Measurements from ENCODE around the gene FOLR3. TPM values are rescaled to one million over a fixed set of nuclear protein-coding genes. Genes with fewer than 3 reads are reported as not detected.

FOLR3 gene
- total RNA-seq, 2 donors from 2014 or later = not detected

- no peak overlapping the region for H3K4me3 ChIP-seq
- no peaks in the 10 kb centered on the region for H3K4me1 ChIP-seq (ENCODE audit: control insufficient read depth in 1 of 2, low read depth in 2 of 2)
- H3K27me3 ChIP-seq (replicated peaks; ENCODE audit: insufficient read depth) = no peaks in the 10 kb centered on the region
- no peak for DNase-seq (ENCODE audit: low spot score)
- TF ChIP-seq CTCF (IDR thresholded peaks at IDR 0.05) = no peak
- H3K36me3 ChIP-seq = no peaks in the 10 kb centered on the region
- no peaks in the 10 kb centered on the region for H3K9me3 ChIP-seq
- ATAC-seq (ENCODE audit: insufficient number of reproducible peaks, low FRiP score, low read depth) = no peak
- no peak overlapping the region for H3K27ac ChIP-seq
Measured at GRCh38 chr11:72123117-72123653, 12.3 kb upstream of the FOLR3 start.

GRCh38 chr11:72124046-72124445 lies 11.5 kb upstream of the FOLR3 start:
- DNase-seq (ENCODE audit: low spot score) (no peak), ATAC-seq (ENCODE audit: insufficient number of reproducible peaks, low FRiP score, low read depth) (no peak)
- H3K9me3 ChIP-seq = no peaks in the 10 kb centered on the region
- H3K27ac ChIP-seq = no peak overlapping the region
- no peaks in the 10 kb centered on the region for H3K36me3 ChIP-seq
- TF ChIP-seq CTCF (IDR thresholded peaks at IDR 0.05) = no peak
- no peak overlapping the region for H3K4me3 ChIP-seq
- H3K4me1 ChIP-seq (ENCODE audit: control insufficient read depth in 1 of 2, low read depth in 2 of 2) = no peaks in the 10 kb centered on the region
- no peaks in the 10 kb centered on the region for H3K27me3 ChIP-seq (replicated peaks; ENCODE audit: insufficient read depth)

GRCh38 chr11:72125956-72126355 lies 9.6 kb upstream of the FOLR3 start:
- DNase-seq (ENCODE audit: low spot score) (no peak), ATAC-seq (ENCODE audit: insufficient number of reproducible peaks, low FRiP score, low read depth) (no peak)
- H3K4me3 ChIP-seq = no peak overlapping the region
- no peak for TF ChIP-seq CTCF (IDR thresholded peaks at IDR 0.05)
- H3K36me3 ChIP-seq = no peaks in the 10 kb centered on the region
- no peaks in the 10 kb centered on the region for H3K4me1 ChIP-seq (ENCODE audit: control insufficient read depth in 1 of 2, low read depth in 2 of 2)
- H3K9me3 ChIP-seq = no peaks in the 10 kb centered on the region
- no peak overlapping the region for H3K27ac ChIP-seq
- H3K27me3 ChIP-seq (replicated peaks; ENCODE audit: insufficient read depth) = no peaks in the 10 kb centered on the region

- Histone ChIP-seq H3K4me3 (no peak overlapping the region), H3K27ac (no peak overlapping the region), H3K9me3 (no peaks in the 10 kb centered on the region), H3K4me1 (ENCODE audit: control insufficient read depth in 1 of 2, low read depth in 2 of 2) (no peaks in the 10 kb centered on the region), H3K27me3 (replicated peaks; ENCODE audit: insufficient read depth) (no peaks in the 10 kb centered on the region), H3K36me3 (no peaks in the 10 kb centered on the region)
- DNase-seq (ENCODE audit: low spot score) = no peak
- no peak for TF ChIP-seq CTCF (IDR thresholded peaks at IDR 0.05)
- no peak for ATAC-seq (ENCODE audit: insufficient number of reproducible peaks, low FRiP score, low read depth)
Measured at GRCh38 chr11:72127923-72128322, 7.6 kb upstream of the FOLR3 start.

GRCh38 chr11:72129381-72129780 lies 6.1 kb upstream of the FOLR3 start:
- no peak for TF ChIP-seq CTCF (IDR thresholded peaks at IDR 0.05)
- Histone ChIP-seq H3K27me3 (replicated peaks; ENCODE audit: insufficient read depth) (no peaks in the 10 kb centered on the region), H3K27ac (no peak overlapping the region), H3K4me1 (ENCODE audit: control insufficient read depth in 1 of 2, low read depth in 2 of 2) (no peaks in the 10 kb centered on the region), H3K4me3 (no peak overlapping the region), H3K36me3 (no peaks in the 10 kb centered on the region), H3K9me3 (no peaks in the 10 kb centered on the region)
- ATAC-seq (ENCODE audit: insufficient number of reproducible peaks, low FRiP score, low read depth) (no peak), DNase-seq (ENCODE audit: low spot score) (no peak)
